HG02571 (cell line): Measurements from ENCODE around the gene LMX1B.

Source experiments
- ATAC-seq: cut with Tn5 transposase; IDR thresholded peaks from one replicate; pipeline ENCODE4 v1.9.1; 2021; ENCODE audit warnings: mild to moderate bottlenecking, moderate library complexity; ENCODE audit not compliant: unreplicated experiment

The LMX1B gene

GRCh38 chr9:126674365-126675146 is 60.8 kb downstream of the LMX1B start:
- ATAC-seq: no peak

GRCh38 chr9:126675147-126675467 is 61.4 kb downstream of the LMX1B start:
- ATAC-seq: no peak

DNA sequence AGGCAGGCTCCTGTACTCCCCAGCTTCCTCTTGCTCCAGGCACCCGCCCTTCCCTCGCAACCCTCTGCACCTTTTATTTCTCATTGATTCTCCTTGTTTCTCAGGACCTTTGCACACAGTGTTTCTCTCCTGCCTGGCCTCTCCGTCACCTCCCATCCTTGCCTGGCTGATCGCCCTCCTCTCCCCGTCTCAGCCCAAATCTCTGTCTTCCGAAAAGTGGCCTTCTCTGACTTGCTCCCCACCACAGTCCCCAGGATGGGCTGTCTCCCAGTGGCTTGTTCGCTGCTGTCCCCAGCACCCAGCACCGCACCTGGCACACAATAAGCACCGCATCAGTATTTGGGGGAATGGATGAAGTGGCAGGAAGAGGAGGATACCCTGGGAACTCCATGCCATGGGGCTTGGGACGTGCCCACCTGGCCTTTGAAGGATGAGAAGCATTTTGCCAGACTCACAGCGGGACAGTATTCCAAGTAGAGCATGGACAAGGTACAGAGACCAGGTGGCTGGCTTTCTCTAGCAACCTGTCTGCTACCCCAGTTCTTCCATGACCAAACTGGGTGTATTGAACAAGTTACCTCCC is 62.5 kb downstream of the LMX1B start:
- no peak for ATAC-seq

DNA sequence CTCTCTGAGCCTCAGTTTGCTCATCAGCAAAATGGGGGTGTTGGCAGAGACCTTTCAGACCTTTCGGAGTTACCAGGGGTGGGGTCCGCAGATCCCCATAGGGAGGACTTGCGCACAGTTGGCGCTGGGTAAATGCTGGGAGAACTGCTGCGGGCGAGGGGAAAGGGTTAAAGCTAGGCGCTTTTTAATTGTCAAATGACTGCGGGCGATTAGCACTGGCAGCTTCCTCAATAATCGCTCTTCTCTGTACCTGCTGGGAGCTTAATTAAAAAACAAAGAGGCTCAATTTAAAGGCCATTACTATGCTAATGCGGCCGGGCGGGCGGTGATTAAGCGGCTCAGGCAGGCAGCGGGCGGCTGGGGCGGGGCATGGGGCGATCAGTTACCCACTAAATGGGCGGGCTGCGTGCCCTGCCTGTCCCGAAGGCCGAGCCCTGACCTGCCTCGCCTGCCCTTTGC is 63.0 kb downstream of the LMX1B start:
- no peak for ATAC-seq

DNA sequence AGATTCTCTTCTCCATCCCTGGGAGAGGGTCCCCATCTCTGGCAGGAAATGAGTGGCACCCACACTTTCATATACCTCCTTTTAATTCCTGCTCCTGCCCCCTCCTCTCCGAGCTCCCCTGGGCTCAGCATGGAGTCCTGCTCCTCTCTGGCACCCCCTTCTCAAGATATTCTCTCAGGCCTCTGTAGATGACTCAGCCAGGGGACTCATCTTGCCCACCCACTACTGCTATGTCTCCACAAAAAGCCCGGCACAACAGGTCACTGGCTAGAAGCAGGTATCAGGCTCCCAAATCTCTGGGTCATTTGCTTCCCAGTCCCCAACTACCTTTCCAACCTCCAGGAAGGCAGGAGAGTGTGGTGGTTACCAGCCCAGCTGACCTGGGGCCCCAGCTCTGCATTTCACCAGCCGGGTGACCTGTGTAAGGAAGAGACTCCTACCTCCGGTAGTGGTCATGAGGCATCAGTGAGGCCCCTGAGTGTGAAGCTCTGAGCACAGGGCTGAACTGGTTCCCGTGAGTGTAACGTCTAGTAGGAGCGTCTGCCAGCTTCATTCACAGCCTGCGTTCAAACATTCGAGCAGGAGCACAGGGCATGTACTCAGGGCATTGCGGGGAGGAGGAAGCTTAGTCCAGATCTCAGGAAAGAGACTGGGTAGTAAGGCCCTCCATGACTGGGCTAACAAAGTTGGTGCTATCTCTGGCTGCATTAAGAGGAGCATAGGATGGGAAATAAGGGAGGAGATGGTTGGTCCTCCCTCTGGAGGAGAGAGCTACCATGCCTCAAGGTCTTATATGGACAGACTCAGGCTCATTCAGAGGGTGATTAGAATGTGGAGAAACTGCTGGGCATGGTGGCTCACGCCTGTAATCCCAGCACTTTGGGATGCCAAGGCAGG is 63.7 kb downstream of the LMX1B start:
- ATAC-seq: no peak

DNA sequence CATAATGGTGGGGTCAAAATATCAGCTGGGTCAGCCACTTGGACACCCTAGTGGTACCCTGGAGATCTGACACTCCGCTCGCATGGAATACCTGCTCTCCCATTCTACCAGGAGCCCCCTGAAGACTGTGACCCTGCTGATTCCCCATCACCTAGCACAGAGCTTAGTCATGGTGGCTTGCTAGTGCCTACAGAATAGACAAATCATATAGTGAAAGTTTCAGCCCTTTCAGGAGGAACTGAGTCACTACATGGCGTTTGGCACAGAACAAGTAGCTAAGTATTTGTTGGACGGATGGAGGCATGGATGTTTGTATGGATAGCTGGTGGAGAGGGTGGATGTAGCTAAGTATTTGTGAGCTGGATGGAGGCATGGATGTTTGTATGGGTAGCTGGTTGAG is 65.3 kb downstream of the LMX1B start:
- ATAC-seq: no peak

DNA sequence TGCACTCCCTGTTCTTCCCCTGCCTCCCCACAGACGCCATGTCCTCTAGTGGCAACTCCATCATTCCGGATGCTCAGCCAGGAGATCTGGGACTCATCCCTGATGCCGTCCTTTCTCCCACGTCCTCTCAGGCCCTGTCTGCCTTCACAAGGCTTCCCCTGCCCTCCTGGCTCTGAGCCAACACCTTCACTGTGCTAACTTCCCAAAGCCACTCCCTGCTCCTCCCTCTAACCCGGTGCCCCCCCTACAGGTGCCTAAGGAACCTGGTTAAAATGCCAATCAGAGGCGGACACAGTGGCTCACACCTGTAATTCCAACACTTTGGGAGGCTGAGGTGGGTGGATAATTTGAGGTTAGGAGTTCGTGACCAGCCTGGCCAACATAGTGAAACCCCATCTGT is 67.6 kb downstream of the LMX1B start:
- no peak for ATAC-seq

GRCh38 chr9:126682113-126682810 is 68.5 kb downstream of the LMX1B start:
- ATAC-seq: no peak

DNA sequence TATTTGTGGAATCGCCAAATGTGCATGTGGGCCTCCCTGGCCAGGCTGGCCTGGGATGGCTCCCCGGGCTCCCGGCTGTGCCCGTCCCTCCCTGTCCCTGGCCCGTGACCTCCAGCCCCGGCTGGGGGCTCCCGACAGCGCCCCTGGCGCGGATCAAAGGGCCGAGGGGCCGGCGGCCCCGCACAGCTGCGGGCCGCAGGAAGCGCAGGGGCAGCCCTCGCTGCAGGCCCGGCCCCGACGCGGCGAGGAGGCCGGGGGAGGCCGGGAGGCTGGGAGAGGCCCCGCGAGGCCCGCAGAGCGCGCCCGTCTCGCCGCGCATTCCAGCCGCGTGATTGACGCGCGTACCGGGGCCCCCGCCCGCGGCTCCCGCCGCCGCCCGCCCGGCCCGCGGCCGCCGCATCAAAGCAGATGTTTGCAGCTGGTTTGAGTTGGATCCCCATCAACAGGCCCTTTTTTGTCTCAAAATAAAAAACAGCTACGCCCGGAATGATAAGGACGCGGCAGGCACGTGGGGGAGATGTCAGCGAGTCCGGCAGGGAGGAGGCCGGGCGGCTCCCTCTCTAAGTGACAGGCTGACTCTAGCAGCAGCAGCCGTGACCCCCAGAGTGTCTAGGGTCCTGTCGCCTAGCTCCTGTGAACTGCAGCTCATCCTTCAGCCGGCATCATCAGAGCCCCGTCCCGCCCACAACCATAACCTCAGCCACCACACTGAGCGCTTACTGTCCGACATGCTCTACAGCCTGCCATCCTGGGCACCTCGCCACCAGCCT is 69.4 kb downstream of the LMX1B start:
- ATAC-seq: no peak

GRCh38 chr9:126683698-126684044 is 69.9 kb downstream of the LMX1B start:
- ATAC-seq: no peak

GRCh38 chr9:126684345-126684744 is 70.6 kb downstream of the LMX1B start:
- no peak for ATAC-seq

- ATAC-seq: no peak
These were observed 71.3 kb downstream of the LMX1B start for GRCh38 chr9:126684965-126685465.

DNA sequence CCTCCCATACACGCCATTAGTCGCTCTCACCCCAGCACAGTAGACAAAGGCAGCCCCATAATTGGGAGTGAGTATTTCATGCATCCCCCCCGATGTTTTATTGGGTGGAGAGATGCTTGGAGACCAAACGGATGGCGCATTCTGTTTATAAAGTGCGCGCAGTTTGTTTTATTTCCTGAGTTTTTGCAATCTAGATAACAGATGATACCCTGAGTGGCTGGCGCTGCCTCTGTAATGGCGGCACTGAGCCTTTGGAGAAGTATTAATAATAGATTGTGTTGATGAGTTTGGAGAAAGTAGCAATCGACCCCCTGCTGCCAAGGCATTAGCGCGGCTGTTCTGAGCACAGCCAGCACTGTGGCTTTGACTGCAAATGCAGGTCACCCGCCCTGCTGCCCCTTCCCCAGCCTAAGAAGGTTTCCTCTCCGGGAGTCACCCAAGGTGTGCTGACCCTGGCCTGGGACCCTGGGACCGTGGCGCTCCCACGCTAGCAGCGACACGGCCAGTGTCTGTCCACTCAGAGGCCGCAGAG is 74.3 kb downstream of the LMX1B start:
- ATAC-seq: no peak

- no peak for ATAC-seq
These were observed 74.9 kb downstream of the LMX1B start for GRCh38 chr9:126688617-126689016.

- ATAC-seq: no peak
These were observed 75.5 kb downstream of the LMX1B start for GRCh38 chr9:126689027-126689825.

GRCh38 chr9:126690431-126691051 is 76.8 kb downstream of the LMX1B start:
- ATAC-seq: no peak

DNA sequence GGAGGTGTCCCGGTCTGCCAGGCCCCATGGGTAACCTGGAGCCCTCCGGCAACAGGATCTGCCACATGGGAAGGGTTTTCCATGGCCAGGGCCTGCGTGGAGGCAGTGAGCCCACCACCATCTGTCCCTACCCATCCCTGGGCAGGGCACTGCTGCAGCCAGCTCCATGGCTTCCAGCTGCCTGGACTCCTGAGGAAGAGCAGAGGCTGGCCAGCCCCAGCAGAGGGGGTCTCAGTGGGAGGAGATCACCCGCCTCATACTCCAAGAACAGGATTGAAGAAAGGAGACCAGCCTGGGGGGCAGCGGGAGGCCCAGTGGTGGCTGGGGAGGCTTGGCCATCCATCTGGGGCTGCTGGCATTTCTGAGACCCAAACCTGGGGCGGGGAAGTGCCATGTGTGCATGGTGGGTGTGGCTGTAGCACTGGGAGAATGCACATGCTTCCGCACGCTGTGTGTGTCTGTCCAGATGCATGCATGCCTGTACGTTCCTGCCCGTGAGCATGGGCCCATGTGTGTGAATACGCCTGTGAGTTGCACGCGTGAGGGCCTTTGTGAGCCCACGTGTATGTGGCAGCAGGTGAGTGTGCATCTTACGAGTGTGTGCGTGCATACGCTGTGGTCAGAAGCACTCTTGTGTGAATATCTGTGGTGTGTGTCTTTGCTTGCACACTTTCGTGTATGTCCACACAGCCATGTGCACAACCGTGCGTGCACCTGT is 78.5 kb downstream of the LMX1B start:
- ATAC-seq: no peak

DNA sequence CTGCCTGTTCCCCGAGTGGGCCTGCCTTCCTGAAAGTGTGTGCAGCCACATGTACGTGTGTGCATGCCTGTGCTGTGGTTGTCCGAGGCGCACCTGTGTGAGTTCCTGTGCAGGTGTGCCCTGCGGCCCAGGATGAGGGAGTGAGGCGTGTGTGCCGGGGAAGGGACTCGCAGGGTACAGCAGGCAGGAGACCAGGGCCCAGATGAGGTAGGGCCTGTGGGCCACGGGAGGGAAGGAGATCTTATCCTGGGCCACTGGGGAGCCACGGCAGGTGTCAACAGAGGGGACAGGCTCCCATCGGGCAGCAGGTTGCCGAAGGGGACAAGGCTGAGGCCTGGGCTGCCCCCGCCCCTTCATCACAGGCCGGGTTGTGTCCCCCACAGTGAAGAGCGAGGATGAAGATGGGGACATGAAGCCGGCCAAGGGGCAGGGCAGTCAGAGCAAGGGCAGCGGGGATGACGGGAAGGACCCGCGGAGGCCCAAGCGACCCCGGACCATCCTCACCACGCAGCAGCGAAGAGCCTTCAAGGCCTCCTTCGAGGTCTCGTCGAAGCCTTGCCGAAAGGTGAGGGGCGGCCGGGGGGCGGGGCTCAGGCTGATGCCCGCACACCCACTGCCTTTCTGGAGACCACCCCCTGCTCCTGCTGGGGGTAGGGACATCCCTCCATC is 79.2 kb downstream of the LMX1B start:
- no peak for ATAC-seq
